GM23338 (cell line): ENCODE results near the gene JAG1. TPM values are rescaled to one million over a fixed set of nuclear protein-coding genes. Genes with fewer than 3 reads are reported as not detected.

Source experiments
- ATAC-seq: fragments of 200-7000 bp; cut with Tn5 transposase; 3 replicates; pipeline ENCODE4 v1.9.1; 2020
- DNase-seq: peaks from one replicate; pipeline ENCODE4 v3.0.0-alpha.2; 2015; ENCODE audit warnings: low spot score
- H2AFZ ChIP-seq: fragments of 200-600 bp; sonication (generic); 2 replicates; pipeline ENCODE4 v1.8.0; 2016; ENCODE audit warnings: antibody characterized with exemption, mild to moderate bottlenecking, moderate library complexity
- H3F3A ChIP-seq: fragments of 200-600 bp; sonication (generic); replicated peaks from 2 replicates; pipeline ENCODE4 v1.8.0; 2017; ENCODE audit warnings: antibody characterized with exemption, mixed run types, low read depth
- H3K27ac ChIP-seq: fragments of 200-600 bp; sonication (generic); 2 replicates; pipeline ENCODE4 v1.6.1; 2016; ENCODE audit warnings: low read depth
- H3K27me3 ChIP-seq: fragments of 200-600 bp; sonication (generic); 2 replicates; pipeline ENCODE4 v1.8.0; 2016; ENCODE audit warnings: mild to moderate bottlenecking, mixed run types, moderate library complexity; ENCODE audit not compliant: insufficient read depth
- H3K36me3 ChIP-seq: fragments of 200-600 bp; sonication (generic); 2 replicates; pipeline ENCODE4 v1.8.0; 2016; ENCODE audit warnings: mild to moderate bottlenecking; ENCODE audit not compliant: insufficient read depth
- H3K4me1 ChIP-seq: fragments of 200-600 bp; sonication (generic); 2 replicates; pipeline ENCODE4 v1.8.0; 2016; ENCODE audit warnings: mild to moderate bottlenecking, moderate library complexity; ENCODE audit not compliant: insufficient read depth
- H3K4me2 ChIP-seq: fragments of 200-600 bp; sonication (generic); 2 replicates; pipeline ENCODE4 v1.7.1; 2017; ENCODE audit warnings: mixed run types
- H3K4me3 ChIP-seq: fragments of 200-600 bp; sonication (generic); 2 replicates; pipeline ENCODE4 v1.6.1; 2016; ENCODE audit warnings: mixed run types
- H3K79me2 ChIP-seq: fragments of 200-600 bp; sonication (generic); replicated peaks from 2 replicates; pipeline ENCODE4 v1.8.0; 2017; ENCODE audit warnings: mild to moderate bottlenecking; ENCODE audit not compliant: insufficient read depth
- H3K9me2 ChIP-seq: fragments of 200-600 bp; sonication (generic); 2 replicates; pipeline ENCODE4 v1.8.0; 2017; ENCODE audit not compliant: insufficient read depth
- H4K20me1 ChIP-seq: fragments of 200-600 bp; sonication (generic); replicated peaks from 2 replicates; pipeline ENCODE4 v1.8.0; 2017; ENCODE audit warnings: mild to moderate bottlenecking; ENCODE audit not compliant: insufficient read depth
- H3K27ac Mint-ChIP-seq: 2 replicates; pipeline ENCODE4 v1.8.0; 2020; ENCODE audit warnings: inconsistent platforms, mild to moderate bottlenecking, moderate library complexity, mixed read lengths
- H3K27me3 Mint-ChIP-seq: 3 replicates; pipeline ENCODE4 v1.8.0; 2022; ENCODE audit warnings: low read depth, mild to moderate bottlenecking, moderate library complexity, mixed read lengths, inconsistent platforms; ENCODE audit not compliant: insufficient read depth, poor library complexity
- H3K36me3 Mint-ChIP-seq: 3 replicates; pipeline ENCODE4 v1.8.0; 2021; ENCODE audit warnings: low read depth, mild to moderate bottlenecking, inconsistent platforms, moderate library complexity, mixed read lengths
- H3K4me1 Mint-ChIP-seq: 3 replicates; pipeline ENCODE4 v1.8.0; 2020; ENCODE audit warnings: mild to moderate bottlenecking, inconsistent platforms, mixed read lengths
- H3K4me3 Mint-ChIP-seq: 3 replicates; pipeline ENCODE4 v1.8.0; 2021; ENCODE audit warnings: moderate library complexity, mild to moderate bottlenecking, inconsistent platforms, mixed read lengths
- H3K9me3 Mint-ChIP-seq: 3 replicates; pipeline ENCODE4 v1.8.0; 2020; ENCODE audit warnings: moderate library complexity, mild to moderate bottlenecking, inconsistent platforms, mixed read lengths
- CREB1 ChIP-seq: fragments of 250-450 bp; sonication (Bioruptor Pico); IDR thresholded peaks from 2 replicates; pipeline ENCODE4 v1.5.0; 2020; ENCODE audit warnings: low read depth, mild to moderate bottlenecking, moderate library complexity
- EZH2 ChIP-seq: fragments of 200-600 bp; sonication (generic); IDR thresholded peaks from one replicate; pipeline ENCODE4 v1.8.0; 2017; ENCODE audit warnings: antibody characterized with exemption, mild to moderate bottlenecking, low read depth; ENCODE audit not compliant: unreplicated experiment
- EZH2phosphoT487 ChIP-seq: fragments of 200-600 bp; sonication (generic); IDR thresholded peaks from one replicate; pipeline ENCODE4 v1.8.1; 2018; ENCODE audit warnings: antibody characterized with exemption; ENCODE audit not compliant: unreplicated experiment
- STAT1 ChIP-seq: IDR thresholded peaks from one replicate; pipeline ENCODE4 v1.6.1; 2016; ENCODE audit warnings: antibody characterized with exemption; ENCODE audit not compliant: unreplicated experiment
- ZNF331 ChIP-seq: fragments of 250-450 bp; sonication (Bioruptor Pico); IDR thresholded peaks from 2 replicates; pipeline ENCODE4 v1.5.0; 2020; ENCODE audit warnings: low read depth, mild to moderate bottlenecking, moderate library complexity
- polyA plus RNA-seq: library from polyadenylated mRNA; unstranded; fragments of >200 nt; fragmentation: Nextera tagmentation; extraction: Ambion mirVana; gene quantifications from 2 replicates; pipeline ENCODE4 v1.2.1, GENCODE V29; 2016
- total RNA-seq: library from RNA; depleted of rRNA; stranded (reverse); fragments of >200 nt; shearing (Covaris generic); gene quantifications from 2 replicates; pipeline ENCODE4 v1.2.3, GENCODE V29; 2014
- TF ChIP-seq, protein P1 (sequence below): fragments of 250-450 bp; sonication (Bioruptor Pico); IDR thresholded peaks from 2 replicates; pipeline ENCODE4 v1.5.0; 2020; ENCODE audit warnings: mild to moderate bottlenecking, moderate library complexity

Gene JAG1
- total and polyA plus RNA-seq, 2 experiments from 2014 or later, result 9.7 to 46.5 TPM

DNA sequence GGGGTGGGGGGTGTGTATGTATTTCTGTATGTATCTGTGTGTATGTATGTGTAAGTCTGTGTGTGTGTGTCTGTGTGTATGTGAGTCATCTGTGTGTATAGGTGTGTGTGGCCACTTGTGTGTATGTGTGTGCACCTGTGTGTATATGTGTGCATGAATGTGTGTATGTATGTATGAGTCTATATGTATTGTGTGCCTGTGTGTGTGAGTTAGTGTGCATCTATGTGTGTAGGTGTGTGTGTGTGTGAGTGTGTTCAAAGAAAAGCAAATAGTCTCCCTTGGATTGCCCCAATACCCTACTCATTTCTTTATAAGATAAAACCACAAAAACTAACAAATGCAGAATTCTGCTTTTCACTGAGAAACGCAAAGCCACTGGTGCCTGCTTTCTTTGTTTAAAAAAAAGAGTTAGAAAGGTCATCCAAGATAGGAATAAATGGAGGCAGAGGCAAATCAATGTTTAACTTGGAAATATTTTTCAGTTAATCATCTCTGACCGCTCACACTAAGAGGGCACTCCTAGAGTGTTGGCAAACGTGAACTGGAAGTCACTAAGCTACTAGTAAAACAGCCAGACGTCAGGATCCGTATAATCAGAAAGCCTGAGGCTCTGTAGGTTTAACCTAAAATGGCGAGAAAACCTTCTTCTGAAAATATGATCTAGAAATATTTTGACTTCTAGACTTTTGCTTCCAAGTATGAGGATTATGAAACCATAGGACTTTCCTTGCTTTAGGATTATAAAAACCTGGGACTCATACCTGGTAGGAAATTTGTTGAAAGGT is 37.4 kb upstream of the JAG1 start (continued):
- TF ChIP-seq, protein P1, sequence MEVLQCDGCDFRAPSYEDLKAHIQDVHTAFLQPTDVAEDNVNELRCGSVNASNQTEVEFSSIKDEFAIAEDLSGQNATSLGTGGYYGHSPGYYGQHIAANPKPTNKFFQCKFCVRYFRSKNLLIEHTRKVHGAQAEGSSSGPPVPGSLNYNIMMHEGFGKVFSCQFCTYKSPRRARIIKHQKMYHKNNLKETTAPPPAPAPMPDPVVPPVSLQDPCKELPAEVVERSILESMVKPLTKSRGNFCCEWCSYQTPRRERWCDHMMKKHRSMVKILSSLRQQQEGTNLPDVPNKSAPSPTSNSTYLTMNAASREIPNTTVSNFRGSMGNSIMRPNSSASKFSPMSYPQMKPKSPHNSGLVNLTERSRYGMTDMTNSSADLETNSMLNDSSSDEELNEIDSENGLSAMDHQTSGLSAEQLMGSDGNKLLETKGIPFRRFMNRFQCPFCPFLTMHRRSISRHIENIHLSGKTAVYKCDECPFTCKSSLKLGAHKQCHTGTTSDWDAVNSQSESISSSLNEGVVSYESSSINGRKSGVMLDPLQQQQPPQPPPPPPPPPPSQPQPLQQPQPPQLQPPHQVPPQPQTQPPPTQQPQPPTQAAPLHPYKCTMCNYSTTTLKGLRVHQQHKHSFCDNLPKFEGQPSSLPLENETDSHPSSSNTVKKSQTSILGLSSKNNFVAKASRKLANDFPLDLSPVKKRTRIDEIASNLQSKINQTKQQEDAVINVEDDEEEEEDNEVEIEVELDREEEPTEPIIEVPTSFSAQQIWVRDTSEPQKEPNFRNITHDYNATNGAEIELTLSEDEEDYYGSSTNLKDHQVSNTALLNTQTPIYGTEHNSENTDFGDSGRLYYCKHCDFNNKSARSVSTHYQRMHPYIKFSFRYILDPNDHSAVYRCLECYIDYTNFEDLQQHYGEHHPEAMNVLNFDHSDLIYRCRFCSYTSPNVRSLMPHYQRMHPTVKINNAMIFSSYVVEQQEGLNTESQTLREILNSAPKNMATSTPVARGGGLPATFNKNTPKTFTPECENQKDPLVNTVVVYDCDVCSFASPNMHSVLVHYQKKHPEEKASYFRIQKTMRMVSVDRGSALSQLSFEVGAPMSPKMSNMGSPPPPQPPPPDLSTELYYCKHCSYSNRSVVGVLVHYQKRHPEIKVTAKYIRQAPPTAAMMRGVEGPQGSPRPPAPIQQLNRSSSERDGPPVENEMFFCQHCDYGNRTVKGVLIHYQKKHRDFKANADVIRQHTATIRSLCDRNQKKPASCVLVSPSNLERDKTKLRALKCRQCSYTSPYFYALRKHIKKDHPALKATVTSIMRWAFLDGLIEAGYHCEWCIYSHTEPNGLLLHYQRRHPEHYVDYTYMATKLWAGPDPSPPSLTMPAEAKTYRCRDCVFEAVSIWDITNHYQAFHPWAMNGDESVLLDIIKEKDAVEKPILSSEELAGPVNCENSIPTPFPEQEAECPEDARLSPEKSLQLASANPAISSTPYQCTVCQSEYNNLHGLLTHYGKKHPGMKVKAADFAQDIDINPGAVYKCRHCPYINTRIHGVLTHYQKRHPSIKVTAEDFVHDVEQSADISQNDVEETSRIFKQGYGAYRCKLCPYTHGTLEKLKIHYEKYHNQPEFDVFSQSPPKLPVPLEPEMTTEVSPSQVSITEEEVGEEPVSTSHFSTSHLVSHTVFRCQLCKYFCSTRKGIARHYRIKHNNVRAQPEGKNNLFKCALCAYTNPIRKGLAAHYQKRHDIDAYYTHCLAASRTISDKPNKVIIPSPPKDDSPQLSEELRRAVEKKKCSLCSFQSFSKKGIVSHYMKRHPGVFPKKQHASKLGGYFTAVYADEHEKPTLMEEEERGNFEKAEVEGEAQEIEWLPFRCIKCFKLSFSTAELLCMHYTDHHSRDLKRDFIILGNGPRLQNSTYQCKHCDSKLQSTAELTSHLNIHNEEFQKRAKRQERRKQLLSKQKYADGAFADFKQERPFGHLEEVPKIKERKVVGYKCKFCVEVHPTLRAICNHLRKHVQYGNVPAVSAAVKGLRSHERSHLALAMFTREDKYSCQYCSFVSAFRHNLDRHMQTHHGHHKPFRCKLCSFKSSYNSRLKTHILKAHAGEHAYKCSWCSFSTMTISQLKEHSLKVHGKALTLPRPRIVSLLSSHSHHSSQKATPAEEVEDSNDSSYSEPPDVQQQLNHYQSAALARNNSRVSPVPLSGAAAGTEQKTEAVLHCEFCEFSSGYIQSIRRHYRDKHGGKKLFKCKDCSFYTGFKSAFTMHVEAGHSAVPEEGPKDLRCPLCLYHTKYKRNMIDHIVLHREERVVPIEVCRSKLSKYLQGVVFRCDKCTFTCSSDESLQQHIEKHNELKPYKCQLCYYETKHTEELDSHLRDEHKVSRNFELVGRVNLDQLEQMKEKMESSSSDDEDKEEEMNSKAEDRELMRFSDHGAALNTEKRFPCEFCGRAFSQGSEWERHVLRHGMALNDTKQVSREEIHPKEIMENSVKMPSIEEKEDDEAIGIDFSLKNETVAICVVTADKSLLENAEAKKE, result no peak
- TF ChIP-seq EZH2phosphoT487 (no peak), STAT1 (no peak), CREB1 (no peak), EZH2 (no peak), ZNF331 (CRISPR knock-in tag) (no peak)

DNA sequence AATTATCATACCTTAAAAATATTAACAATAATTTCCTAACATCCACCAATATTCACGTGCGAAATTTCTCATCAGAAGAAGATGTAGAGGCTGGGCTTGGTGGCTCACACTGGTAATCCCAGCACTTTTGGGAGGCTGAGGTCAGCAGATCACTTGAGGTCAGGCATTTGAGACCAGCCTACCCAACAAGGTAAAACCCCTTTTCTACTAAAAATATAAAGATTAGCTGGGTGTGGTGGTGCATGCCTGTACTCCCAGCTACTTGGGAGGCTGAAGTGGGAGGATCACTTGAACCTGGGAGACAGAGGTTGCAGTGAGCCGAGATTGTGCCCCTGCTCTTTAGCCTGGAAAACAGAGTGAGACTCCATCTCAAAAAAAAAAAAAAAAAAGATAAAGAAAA is 36.1 kb upstream of the JAG1 start:
- H2AFZ ChIP-seq, result no peak overlapping the region
- H3F3A ChIP-seq, result no peaks in the 10 kb centered on the region
- Mint-ChIP-seq H3K9me3 (no peaks in the 10 kb centered on the region), H3K4me1 (peaks cover 12% of the 10 kb centered on the region), H3K27ac (no peak overlapping the region), H3K27me3 (no peaks in the 10 kb centered on the region), H3K36me3 (no peaks in the 10 kb centered on the region), H3K4me3 (no peak overlapping the region)
- H3K4me3 ChIP-seq, result no peak overlapping the region
- no peaks in the 10 kb centered on the region for H3K79me2 ChIP-seq
- no peaks in the 10 kb centered on the region for H3K36me3 ChIP-seq
- H3K4me1 ChIP-seq, result peaks cover 9% of the 10 kb centered on the region
- no peaks in the 10 kb centered on the region for H4K20me1 ChIP-seq
- H3K4me2 ChIP-seq, result no peak overlapping the region
- ATAC-seq (no peak), DNase-seq (no peak)
- H3K9me2 ChIP-seq, result peaks cover 2% of the 10 kb centered on the region; the same call in 1 of the 2 replicates
- H3K27me3 ChIP-seq, result no peaks in the 10 kb centered on the region
- no peak overlapping the region for H3K27ac ChIP-seq
- no peak for TF ChIP-seq STAT1
- TF ChIP-seq, protein P1, result no peak
